Ishikawa (cell line): ENCODE data around the gene TCF4.

Experiments
- CEBPB ChIP-seq: IDR thresholded peaks from 2 replicates; pipeline ENCODE4 v1.6.1; 2012
- EP300 ChIP-seq: IDR thresholded peaks from 2 replicates; pipeline ENCODE4 v1.6.1; 2012; ENCODE audit warnings: borderline replicate concordance
- FOXM1 ChIP-seq: IDR thresholded peaks from 2 replicates; pipeline ENCODE4 v1.6.1; 2012; ENCODE audit warnings: low read depth, borderline replicate concordance
- RAD21 ChIP-seq: IDR thresholded peaks from 2 replicates; pipeline ENCODE4 v1.6.1; 2012; ENCODE audit warnings: low read depth
- TAF1 ChIP-seq: IDR thresholded peaks from 2 replicates; pipeline ENCODE4 v1.6.1; 2012; ENCODE audit warnings: low read depth, mild to moderate bottlenecking
- TEAD4 ChIP-seq: IDR thresholded peaks from 2 replicates; pipeline ENCODE4 v1.6.1; 2012
- YY1 ChIP-seq: IDR thresholded peaks from 2 replicates; pipeline ENCODE4 v1.6.1; 2012; ENCODE audit warnings: low read depth
- TF ChIP-seq, protein P1 (sequence below): IDR thresholded peaks from 2 replicates; pipeline ENCODE4 v1.6.1; 2012
- TF ChIP-seq, protein P2 (sequence below): IDR thresholded peaks from 2 replicates; pipeline ENCODE4 v1.6.1; 2012; ENCODE audit warnings: low read depth, mild to moderate bottlenecking

DNA sequence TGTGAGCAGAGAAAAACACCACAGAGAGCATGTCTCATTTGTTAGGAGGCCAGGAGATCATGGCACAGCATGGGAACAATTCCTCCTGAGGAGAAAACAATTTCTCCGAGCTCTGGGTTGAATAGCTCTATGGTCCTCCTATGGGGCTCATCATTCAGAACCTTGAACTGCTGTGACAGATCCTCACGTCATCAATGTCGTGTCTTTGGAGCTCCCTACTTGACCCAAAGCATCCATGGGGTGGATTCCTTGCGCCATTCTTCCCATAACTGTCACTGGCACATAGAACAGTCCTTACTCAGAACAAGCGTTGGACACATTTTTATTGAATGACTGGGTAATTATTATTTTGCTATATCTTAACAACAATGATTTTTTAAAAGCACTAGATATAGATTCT lies 15.8 kb upstream of the TCF4 start:
- TF ChIP-seq, protein P1, sequence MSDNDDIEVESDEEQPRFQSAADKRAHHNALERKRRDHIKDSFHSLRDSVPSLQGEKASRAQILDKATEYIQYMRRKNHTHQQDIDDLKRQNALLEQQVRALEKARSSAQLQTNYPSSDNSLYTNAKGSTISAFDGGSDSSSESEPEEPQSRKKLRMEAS, result no peak
- TF ChIP-seq, protein P2, sequence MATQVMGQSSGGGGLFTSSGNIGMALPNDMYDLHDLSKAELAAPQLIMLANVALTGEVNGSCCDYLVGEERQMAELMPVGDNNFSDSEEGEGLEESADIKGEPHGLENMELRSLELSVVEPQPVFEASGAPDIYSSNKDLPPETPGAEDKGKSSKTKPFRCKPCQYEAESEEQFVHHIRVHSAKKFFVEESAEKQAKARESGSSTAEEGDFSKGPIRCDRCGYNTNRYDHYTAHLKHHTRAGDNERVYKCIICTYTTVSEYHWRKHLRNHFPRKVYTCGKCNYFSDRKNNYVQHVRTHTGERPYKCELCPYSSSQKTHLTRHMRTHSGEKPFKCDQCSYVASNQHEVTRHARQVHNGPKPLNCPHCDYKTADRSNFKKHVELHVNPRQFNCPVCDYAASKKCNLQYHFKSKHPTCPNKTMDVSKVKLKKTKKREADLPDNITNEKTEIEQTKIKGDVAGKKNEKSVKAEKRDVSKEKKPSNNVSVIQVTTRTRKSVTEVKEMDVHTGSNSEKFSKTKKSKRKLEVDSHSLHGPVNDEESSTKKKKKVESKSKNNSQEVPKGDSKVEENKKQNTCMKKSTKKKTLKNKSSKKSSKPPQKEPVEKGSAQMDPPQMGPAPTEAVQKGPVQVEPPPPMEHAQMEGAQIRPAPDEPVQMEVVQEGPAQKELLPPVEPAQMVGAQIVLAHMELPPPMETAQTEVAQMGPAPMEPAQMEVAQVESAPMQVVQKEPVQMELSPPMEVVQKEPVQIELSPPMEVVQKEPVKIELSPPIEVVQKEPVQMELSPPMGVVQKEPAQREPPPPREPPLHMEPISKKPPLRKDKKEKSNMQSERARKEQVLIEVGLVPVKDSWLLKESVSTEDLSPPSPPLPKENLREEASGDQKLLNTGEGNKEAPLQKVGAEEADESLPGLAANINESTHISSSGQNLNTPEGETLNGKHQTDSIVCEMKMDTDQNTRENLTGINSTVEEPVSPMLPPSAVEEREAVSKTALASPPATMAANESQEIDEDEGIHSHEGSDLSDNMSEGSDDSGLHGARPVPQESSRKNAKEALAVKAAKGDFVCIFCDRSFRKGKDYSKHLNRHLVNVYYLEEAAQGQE, result no peak
- no peak for TF ChIP-seq RAD21
- no peak for TF ChIP-seq TAF1
- no peak for TF ChIP-seq YY1
- TF ChIP-seq CEBPB, result no peak
- TF ChIP-seq TEAD4, result no peak
- TF ChIP-seq FOXM1, result no peak
- no peak for TF ChIP-seq EP300
